Stimulated activated naive CD4-positive, alpha-beta T cell (primary cell): ENCODE measurements around the gene IL36A.

Experiments
- DNase-seq, 6 experiments: peaks; one replicate each; lab custom pipeline; 2025; lab: John Stamatoyannopoulos, UW

Gene IL36A

GRCh38 chr2:113050921-113051895 is 45.9 kb downstream of the IL36A start:
- no peak for DNase-seq

- DNase-seq = no peak
Observed at GRCh38 chr2:113052396-113052917, 47.2 kb downstream of the IL36A start, which contains the start of gene IL36B. Gene IL36B, minus strand, starts transcription at chr2:113052867.

- DNase-seq = no peak
Observed at GRCh38 chr2:113053666-113054065, 48.4 kb downstream of the IL36A start.

- DNase-seq = no peak
Observed at GRCh38 chr2:113054066-113054465, 48.8 kb downstream of the IL36A start.

- DNase-seq = no peak
Observed at GRCh38 chr2:113056521-113056920, 51.3 kb downstream of the IL36A start.

GRCh38 chr2:113057117-113057516 is 51.9 kb downstream of the IL36A start:
- no peak for DNase-seq
